HG03280 (cell line): ENCODE measurements around the gene DOC2A.
"Not testable (repeated sequence)": the region's sequence is repeated elsewhere in the genome, so short reads cannot be mapped to it uniquely, and the experiment has no call there.

Experiments used
- ATAC-seq: cut with Tn5 transposase; IDR thresholded peaks from one replicate; pipeline ENCODE4 v1.9.1; 2021; ENCODE audit warnings: mild to moderate bottlenecking, moderate library complexity; ENCODE audit not compliant: unreplicated experiment

DOC2A gene

GRCh38 chr16:30010844-30011713, at the start of gene DOC2A:
DOC2A (minus strand) TSS chr16:30011027; CDS start chr16:30010222, 805 bp downstream.
- ATAC-seq: no peak

GRCh38 chr16:30060346-30060745, 49.5 kb upstream of the DOC2A start:
- no peak for ATAC-seq

GRCh38 chr16:30054959-30055553, 44.2 kb upstream of the DOC2A start:
- ATAC-seq: no peak

- no peak for ATAC-seq
Measured at GRCh38 chr16:30054451-30054850, 43.6 kb upstream of the DOC2A start.

GRCh38 chr16:30053376-30054015, 42.7 kb upstream of the DOC2A start:
- no peak for ATAC-seq

GRCh38 chr16:30052671-30053372, 42.0 kb upstream of the DOC2A start:
- ATAC-seq: peak; percentile 85

GRCh38 chr16:30051518-30051917, 40.7 kb upstream of the DOC2A start:
- ATAC-seq: no peak

GRCh38 chr16:30049871-30050270, 39.0 kb upstream of the DOC2A start:
- no peak for ATAC-seq

GRCh38 chr16:30046588-30046987, 35.8 kb upstream of the DOC2A start:
- ATAC-seq: no peak

- no peak for ATAC-seq
Measured at GRCh38 chr16:30046178-30046577, 35.4 kb upstream of the DOC2A start.

- no peak for ATAC-seq
Measured at GRCh38 chr16:30041841-30042240, 31.0 kb upstream of the DOC2A start.

GRCh38 chr16:30040690-30041089, 29.9 kb upstream of the DOC2A start:
- ATAC-seq: not testable (repeated sequence)

GRCh38 chr16:30040221-30040620, 29.4 kb upstream of the DOC2A start:
- ATAC-seq: no peak

- no peak for ATAC-seq
Measured at GRCh38 chr16:30033270-30033669, 22.4 kb upstream of the DOC2A start.

- ATAC-seq: no peak
Measured at GRCh38 chr16:30032083-30032819, 21.4 kb upstream of the DOC2A start.

GRCh38 chr16:30031477-30031918, 20.7 kb upstream of the DOC2A start:
- ATAC-seq: no peak

- ATAC-seq: no peak
Measured at GRCh38 chr16:30030841-30031413, 20.1 kb upstream of the DOC2A start, which contains the start of gene TLCD3B. TLCD3B (minus strand) TSS chr16:30031271; CDS start chr16:30030527, 744 bp downstream.

GRCh38 chr16:30030011-30030685, 19.3 kb upstream of the DOC2A start:
- no peak for ATAC-seq

GRCh38 chr16:30028438-30029076, 17.7 kb upstream of the DOC2A start:
- ATAC-seq: no peak
